ENCODE results near the gene MCC.

Gene MCC

DNA sequence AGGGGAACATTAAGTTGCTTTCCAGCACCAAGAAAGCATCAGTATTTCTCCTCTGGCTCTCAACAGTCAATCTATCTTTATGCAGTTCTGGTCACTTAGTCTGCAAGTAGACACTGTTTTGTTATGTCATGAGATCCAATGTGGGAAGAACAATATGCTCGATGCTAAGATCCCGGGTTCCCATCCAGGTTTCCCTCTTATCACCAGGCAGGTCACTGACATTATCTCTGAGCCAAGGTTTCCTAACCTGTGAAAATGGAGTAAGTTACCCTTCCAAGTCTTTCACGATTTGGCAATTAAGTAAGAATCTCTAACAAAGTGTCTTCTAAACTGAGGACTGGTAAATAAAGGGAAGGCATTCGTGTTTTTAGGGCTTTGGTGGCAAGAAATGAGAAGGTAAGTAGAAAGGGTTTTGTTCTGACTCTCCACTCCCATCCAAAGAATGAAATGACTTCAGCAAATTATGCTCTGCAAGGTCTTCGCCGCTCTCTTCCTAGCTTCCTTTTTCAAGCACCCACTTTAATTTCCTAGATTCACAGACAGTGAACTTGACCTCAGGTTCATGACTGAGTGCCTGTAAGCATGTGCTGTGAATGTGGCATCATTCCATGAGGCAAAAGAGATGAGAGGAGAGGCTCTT lies 425.3 kb downstream of the MCC start:
- peak; percentile 76 for DNase-seq

DNA sequence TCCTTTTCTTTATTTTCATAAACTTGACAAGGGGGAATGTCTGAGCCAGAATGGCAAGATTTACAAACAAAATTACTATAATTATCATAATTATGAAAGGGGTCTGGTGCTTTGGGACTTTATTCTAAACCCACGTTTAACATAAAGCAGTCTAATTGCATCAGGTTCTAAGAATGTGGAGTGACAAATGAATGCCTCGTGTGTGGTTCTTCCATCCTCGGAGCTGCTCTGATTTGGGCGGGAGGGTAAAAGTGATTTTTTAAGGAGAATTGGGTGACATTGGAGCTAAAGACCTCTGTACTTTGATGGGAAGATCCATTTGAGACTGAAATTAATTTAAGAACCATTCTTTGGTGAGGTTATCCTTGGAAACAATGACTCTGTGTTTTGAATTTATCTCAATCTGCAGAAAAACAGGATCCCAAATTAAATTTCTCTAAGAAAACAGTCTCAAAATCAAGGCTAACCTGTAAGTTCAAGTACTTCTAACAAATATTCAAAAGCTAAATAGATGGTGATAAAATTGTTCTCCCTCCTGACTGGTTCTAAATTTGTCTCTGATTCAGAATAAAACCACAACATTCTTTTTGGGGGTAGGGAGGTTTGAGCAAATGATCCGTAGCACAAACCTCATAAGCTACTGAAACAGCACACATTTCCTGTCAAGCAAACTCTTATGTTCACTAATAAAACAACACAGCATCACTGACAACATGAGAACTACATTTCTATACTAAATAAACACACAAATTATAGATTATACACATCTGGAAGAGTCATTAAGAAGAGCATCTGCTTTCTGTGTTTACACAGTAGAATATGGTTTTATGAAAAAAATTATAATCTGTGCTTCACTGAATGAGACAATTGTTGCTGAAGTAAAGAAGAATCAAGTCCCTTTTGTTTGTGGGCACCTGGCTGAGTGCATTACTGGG lies 426.1 kb downstream of the MCC start:
- DNase-seq = peak; percentile 75

- DNase-seq = no peak
Observed at GRCh38 chr5:113060408-113061025, 427.7 kb downstream of the MCC start.

DNA sequence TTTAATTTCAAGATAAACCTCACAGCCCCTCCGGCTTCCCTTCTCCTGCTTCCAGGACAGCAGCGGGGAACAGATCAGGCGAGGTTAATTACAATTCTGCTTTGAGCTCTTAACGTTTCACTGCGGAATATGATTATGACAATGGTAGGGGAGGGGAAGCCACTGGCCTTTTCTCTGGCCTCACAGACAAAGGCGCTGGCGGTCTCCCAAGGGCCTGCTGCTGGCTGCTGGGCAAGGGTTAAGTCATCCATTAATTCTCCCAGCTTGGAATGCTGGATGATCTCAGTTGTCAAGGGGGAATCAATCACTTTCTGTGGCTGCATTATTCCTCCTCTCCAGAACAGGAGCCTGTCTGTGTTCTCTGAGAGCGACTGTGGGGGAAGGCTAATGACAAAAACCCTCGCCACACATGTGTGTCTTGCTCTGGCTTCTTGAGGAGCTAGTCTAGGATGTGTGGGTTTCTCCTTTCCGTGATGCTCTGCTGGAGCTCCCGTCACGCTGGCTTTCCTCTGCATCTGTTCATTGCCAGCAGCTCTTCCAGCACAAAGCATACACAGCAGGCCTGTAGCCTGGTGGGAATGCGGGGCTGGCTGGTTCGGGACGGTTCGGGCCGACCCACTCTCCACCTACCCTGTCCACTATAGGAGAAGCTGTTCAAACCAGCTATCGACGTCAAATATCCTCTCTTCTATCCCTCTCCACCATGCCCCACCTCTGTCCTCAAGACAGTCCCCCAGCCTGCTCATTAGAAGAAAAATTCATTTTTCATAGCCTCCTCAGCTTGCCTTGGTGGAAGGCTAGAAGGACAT lies 428.8 kb downstream of the MCC start:
- DNase-seq = no peak

DNA sequence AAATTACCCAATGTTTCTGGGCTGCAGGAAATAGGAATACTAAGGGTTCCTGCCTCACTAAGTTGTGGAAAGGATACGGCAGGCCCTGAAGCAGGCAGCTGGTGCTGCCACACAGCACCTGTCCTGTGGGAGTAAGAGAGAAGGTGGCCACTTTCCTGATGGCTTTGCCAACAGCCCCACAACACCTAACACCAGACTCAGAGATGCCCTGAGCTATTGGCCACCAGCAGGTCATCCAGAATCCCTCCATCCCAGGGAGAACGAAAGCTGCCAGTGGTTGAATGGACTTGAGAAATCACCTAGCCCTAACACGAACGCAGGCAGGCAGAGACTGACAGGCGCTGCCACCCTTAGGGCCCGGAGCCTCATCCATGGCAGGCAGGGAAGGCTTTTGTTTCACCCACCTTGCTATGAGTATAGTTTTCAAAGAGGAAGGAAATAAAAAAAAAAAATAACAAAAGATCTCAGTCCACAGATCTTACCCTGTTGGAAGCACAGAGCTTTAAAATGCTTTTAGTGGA lies 429.5 kb downstream of the MCC start:
- no peak for DNase-seq

DNA sequence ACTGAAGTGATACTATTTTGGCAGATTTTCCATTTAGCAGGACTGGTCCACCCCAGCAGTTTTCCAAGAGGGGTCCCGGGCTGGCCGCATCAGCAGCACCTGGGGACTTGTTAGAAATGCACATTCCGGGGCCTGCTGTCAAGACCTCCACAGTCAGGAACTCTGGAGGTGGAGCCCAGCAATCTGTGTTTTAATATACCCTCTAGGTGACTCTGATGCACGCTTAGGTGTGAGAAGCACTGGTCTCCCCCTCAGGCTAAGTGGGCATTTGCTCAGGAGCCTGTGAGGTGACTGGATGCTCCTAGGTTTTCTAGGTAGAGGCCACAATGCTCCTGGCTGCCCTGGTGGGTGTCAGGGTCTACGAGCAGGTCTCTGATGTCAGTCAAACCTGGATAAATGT lies 430.0 kb downstream of the MCC start:
- DNase-seq = no peak

GRCh38 chr5:113057557-113057984 lies 430.7 kb downstream of the MCC start:
- no peak for DNase-seq

GRCh38 chr5:113056988-113057387 lies 431.3 kb downstream of the MCC start:
- DNase-seq = no peak

DNA sequence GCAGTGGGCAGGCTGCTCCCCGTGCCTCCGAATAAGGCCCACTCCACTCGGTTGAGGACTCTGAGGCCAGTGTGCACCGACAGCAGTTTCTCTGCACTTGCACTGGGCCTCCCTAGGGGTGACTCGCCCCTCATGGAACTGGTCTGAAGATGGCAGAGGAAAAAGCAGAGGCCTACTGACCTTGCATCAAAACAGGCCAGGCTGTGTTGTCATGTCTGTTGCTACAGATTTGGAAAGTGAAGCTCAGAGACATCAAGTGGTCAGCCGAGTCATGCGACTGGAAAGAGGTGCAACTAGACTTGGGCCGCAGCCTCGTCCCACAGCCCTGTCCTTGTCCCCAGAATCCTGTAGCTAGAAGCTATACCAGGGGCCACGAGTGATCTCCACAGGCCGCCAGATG lies 433.4 kb downstream of the MCC start:
- DNase-seq = no peak

DNA sequence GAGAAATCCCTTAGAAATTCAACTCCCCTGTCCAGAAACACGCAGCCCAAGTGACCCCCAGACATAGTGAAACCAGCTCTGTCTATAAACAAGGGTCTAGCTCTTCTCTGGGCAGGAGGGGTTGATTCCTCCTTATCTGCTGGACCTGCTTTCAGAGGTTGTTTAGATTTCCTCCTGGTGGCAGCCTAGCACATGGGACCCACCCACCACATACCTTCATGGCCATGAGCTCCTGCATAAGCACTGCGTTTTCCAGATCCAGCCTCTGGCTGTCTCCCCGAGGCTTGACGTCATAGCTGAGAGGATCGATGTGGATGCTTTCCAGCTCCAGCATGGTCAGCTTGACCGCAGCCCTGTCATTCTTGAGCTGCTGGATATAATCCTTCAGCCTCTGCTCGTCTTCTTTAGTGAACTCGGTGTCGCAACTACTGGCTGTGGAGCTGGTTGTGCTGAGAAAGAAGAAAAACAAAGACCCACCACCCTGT lies 434.7 kb downstream of the MCC start:
- DNase-seq = no peak

GRCh38 chr5:113052041-113052795 lies 436.0 kb downstream of the MCC start:
- no peak for DNase-seq

GRCh38 chr5:113050721-113051382 lies 437.4 kb downstream of the MCC start:
- DNase-seq = peak; percentile 83

DNA sequence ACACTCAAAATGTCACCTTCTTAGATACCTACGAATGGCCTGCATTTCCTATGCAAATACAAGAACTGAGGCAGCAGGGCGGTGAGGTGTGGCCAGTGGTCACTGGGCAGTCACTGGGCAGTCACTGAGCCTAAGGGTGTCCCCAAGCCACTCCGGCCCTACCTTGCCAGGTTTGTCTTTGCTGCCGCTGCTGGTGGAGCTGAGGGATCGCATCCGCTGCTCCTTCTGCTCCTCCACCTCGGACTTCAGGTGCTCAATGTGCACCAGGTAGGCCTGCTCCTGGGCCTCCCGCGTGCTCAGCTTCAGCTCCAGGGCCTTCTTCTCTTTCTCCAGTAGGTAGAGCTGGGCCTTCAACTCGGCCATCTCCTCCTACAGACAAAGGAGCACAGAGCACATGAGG lies 439.3 kb downstream of the MCC start:
- no peak for DNase-seq

GRCh38 chr5:113047733-113048652 lies 440.3 kb downstream of the MCC start:
- no peak for DNase-seq

GRCh38 chr5:113047234-113047633 lies 441.0 kb downstream of the MCC start:
- no peak for DNase-seq

- no peak for DNase-seq
Observed at GRCh38 chr5:113044776-113045465, 443.3 kb downstream of the MCC start.

DNA sequence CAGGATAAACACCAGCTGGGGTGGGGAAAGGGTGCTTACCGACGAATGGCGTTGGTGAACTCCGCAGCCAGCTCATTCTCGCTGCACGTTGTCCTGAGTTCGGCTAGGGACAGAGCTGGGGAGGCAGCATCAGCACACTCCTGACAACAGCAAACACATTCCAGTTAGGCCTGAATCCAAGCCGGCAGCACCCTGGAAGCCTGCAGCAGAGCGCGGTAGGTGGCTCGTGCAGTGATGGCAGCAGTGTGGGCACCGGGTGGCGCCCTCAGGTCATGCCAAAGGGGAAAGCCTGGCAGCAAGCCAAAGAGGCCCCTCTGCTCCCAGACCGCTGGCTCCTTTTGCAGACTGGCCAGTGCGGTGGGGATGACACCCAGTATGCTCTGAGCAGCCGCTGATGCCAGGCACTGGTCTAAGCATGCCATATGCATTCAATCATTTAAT lies 444.7 kb downstream of the MCC start:
- DNase-seq = peak; percentile 25

- no peak for DNase-seq
Observed at GRCh38 chr5:113042491-113043243, 445.6 kb downstream of the MCC start.

Measured in activated CD4-positive, alpha-beta T cell treated with anti-CD3 and anti-CD28 coated beads, Interleukin-2, amount 50 U/mL, for 16 hours (primary cell).